Prostate gland (tissue), 2 donors: Measurements from ENCODE around the gene LSAMP.

Experiments
- CTCF ChIP-seq, 4 experiments: fragments of 200-600 bp in 2 of 4; fragments of 450-650 bp in 2 of 4; sonication (generic) in 2 of 4; IDR thresholded peaks; 1 replicate in 3 of 4; 2 replicates in 1 of 4; pipeline ENCODE4 v1.5.1; 2016 to 2019; ENCODE audit warnings: antibody characterized with exemption in 4 of 4, mild to moderate bottlenecking in 2 of 4, moderate library complexity in 2 of 4
- POLR2A ChIP-seq: fragments of 450-650 bp; IDR thresholded peaks from one replicate; pipeline ENCODE4 v1.6.1; 2016; ENCODE audit warnings: antibody characterized with exemption, mild to moderate bottlenecking

GRCh38 chr3:116148881-116149851, 296.1 kb downstream of the LSAMP start:
- TF ChIP-seq CTCF (IDR thresholded peaks at IDR 0.05) (no peak), POLR2A (no peak)
